Measurements from ENCODE around the gene EPM2AIP1.
A peak's percentile ranks its signal among the peaks of the same experiment; 100 is the strongest.
"Not testable (repeated sequence)": the region's sequence is repeated elsewhere in the genome, so short reads cannot be mapped to it uniquely, and the experiment has no call there.

Gene EPM2AIP1

GRCh38 chr3:36992806-36993325 lies at the start of gene EPM2AIP1:
EPM2AIP1 (minus strand) TSS chr3:36993131; CDS start chr3:36993077, 54 bp downstream.
- no peak for DNase-seq (ENCODE audit: low read depth, low spot score)
- H3K27ac ChIP-seq, result peak within 1 kb of the TSS; percentile 93

- not testable (repeated sequence) for DNase-seq (ENCODE audit: low read depth, low spot score); H3K27ac ChIP-seq
Measured at GRCh38 chr3:37042712-37043111, 49.8 kb upstream of the EPM2AIP1 start.

- no peak for DNase-seq (ENCODE audit: low read depth, low spot score)
- no peak overlapping the region for H3K27ac ChIP-seq
Measured at GRCh38 chr3:37041546-37042195, 48.7 kb upstream of the EPM2AIP1 start.

GRCh38 chr3:37040231-37040630 lies 47.3 kb upstream of the EPM2AIP1 start:
- no peak overlapping the region for H3K27ac ChIP-seq
- DNase-seq (ENCODE audit: low read depth, low spot score), result no peak

- no peak for DNase-seq (ENCODE audit: low read depth, low spot score)
- no peak overlapping the region for H3K27ac ChIP-seq
Measured at GRCh38 chr3:37039161-37039846, 46.4 kb upstream of the EPM2AIP1 start.

GRCh38 chr3:37037352-37037751 lies 44.4 kb upstream of the EPM2AIP1 start:
- H3K27ac ChIP-seq, result no peak overlapping the region
- no peak for DNase-seq (ENCODE audit: low read depth, low spot score)

- no peak overlapping the region for H3K27ac ChIP-seq
- DNase-seq (ENCODE audit: low read depth, low spot score), result no peak
Measured at GRCh38 chr3:37032961-37033360, 40.0 kb upstream of the EPM2AIP1 start.

GRCh38 chr3:37031096-37031682 lies 38.3 kb upstream of the EPM2AIP1 start:
- H3K27ac ChIP-seq, result no peak overlapping the region
- DNase-seq (ENCODE audit: low read depth, low spot score), result no peak

- peak overlapping the region; percentile 37 for H3K27ac ChIP-seq
- DNase-seq (ENCODE audit: low read depth, low spot score), result no peak
Measured at GRCh38 chr3:37030588-37030987, 37.7 kb upstream of the EPM2AIP1 start.

GRCh38 chr3:37029516-37030163 lies 36.7 kb upstream of the EPM2AIP1 start:
- DNase-seq (ENCODE audit: low read depth, low spot score), result peak; percentile 8
- peak overlapping the region; percentile 37 for H3K27ac ChIP-seq

GRCh38 chr3:37029111-37029510 lies 36.2 kb upstream of the EPM2AIP1 start:
- no peak for DNase-seq (ENCODE audit: low read depth, low spot score)

GRCh38 chr3:37028329-37028728 lies 35.4 kb upstream of the EPM2AIP1 start:
- DNase-seq (ENCODE audit: low read depth, low spot score), result no peak
- no peak overlapping the region for H3K27ac ChIP-seq

More at GRCh38 chr3:37029111-37029510, 36.2 kb upstream of the EPM2AIP1 start:
- peak overlapping the region; percentile 37 for H3K27ac ChIP-seq

- no peak for DNase-seq (ENCODE audit: low read depth, low spot score)
- no peak overlapping the region for H3K27ac ChIP-seq
Measured at GRCh38 chr3:37026851-37027250, 33.9 kb upstream of the EPM2AIP1 start.

GRCh38 chr3:37025561-37026335 lies 32.8 kb upstream of the EPM2AIP1 start:
- DNase-seq (ENCODE audit: low read depth, low spot score), result no peak

GRCh38 chr3:37024820-37025405 lies 32.0 kb upstream of the EPM2AIP1 start:
- no peak for DNase-seq (ENCODE audit: low read depth, low spot score)
- H3K27ac ChIP-seq, result no peak overlapping the region

More at GRCh38 chr3:37025561-37026335, 32.8 kb upstream of the EPM2AIP1 start:
- no peak overlapping the region for H3K27ac ChIP-seq

- DNase-seq (ENCODE audit: low read depth, low spot score), result no peak
Measured at GRCh38 chr3:37024092-37024491, 31.2 kb upstream of the EPM2AIP1 start.

GRCh38 chr3:37017683-37018082 lies 24.8 kb upstream of the EPM2AIP1 start:
- no peak overlapping the region for H3K27ac ChIP-seq
- DNase-seq (ENCODE audit: low read depth, low spot score), result no peak

More at GRCh38 chr3:37024092-37024491, 31.2 kb upstream of the EPM2AIP1 start:
- H3K27ac ChIP-seq, result no peak overlapping the region

GRCh38 chr3:37016903-37017302 lies 24.0 kb upstream of the EPM2AIP1 start:
- no peak for DNase-seq (ENCODE audit: low read depth, low spot score)
- no peak overlapping the region for H3K27ac ChIP-seq

- no peak overlapping the region for H3K27ac ChIP-seq
- no peak for DNase-seq (ENCODE audit: low read depth, low spot score)
Measured at GRCh38 chr3:37015642-37016041, 22.7 kb upstream of the EPM2AIP1 start.
